NCI-H1048 (cell line): Measurements from ENCODE around the gene JOSD1.

Source experiments
- DNase-seq: peaks from one replicate; lab custom pipeline; 2025; lab: John Stamatoyannopoulos, UW

The JOSD1 gene

DNA sequence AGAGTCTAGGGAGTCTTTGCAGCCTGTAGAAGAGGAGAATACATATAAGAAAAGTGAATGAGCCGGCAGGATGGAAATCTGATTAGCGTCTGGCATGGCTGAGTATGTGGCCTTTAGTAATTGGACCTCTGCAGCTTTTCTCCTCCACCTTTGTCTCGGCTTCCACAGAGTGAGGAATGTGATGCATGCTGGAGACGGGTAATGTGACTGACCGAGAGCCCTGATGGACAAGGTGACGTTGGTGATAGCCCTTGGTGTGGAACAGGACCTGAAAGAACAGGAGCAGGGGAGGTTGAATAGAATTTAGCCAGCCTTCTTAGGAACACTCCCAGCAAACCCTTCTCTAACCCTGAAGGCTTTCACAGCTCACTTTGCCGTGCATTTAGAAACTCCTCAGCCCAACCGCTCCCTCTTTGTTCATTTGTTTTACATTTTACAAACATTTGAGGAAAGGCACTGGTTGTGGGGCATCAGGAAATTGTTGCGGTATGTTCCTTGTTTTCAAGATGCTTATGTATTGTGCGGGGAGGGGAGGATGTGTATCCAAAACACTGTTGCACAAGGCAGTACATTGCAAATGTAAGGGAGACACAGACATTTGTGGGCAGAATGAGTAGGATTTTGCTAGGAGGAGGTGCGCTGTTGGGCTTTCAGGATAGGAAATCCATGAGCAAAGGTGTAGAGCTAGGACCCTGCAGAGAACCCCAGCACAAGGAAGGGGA lies 11.9 kb upstream of the JOSD1 start:
- DNase-seq: no peak

- DNase-seq: no peak
These were observed 10.1 kb upstream of the JOSD1 start for GRCh38 chr22:38710866-38711265.

DNA sequence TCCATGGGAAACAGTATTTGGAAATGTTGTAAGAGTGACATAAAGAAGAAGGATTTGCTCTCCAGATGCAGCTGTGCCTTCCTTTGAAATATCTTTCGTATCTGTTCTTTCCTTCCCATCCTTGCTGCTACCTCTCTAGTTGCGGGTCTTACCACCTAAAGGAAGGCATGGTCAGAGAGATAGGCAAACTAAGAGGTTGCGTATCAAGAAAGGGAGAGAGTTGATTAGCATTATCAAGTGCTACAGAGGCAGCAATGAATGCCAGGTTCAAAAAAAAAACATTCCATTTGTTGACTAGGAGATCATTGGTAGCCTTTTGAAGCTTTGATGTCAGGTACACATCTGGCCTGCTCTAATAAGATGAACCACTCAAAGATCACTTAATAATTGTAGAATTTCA lies 9.6 kb upstream of the JOSD1 start:
- DNase-seq: no peak

GRCh38 chr22:38709306-38709705 lies 8.6 kb upstream of the JOSD1 start:
- no peak for DNase-seq

DNA sequence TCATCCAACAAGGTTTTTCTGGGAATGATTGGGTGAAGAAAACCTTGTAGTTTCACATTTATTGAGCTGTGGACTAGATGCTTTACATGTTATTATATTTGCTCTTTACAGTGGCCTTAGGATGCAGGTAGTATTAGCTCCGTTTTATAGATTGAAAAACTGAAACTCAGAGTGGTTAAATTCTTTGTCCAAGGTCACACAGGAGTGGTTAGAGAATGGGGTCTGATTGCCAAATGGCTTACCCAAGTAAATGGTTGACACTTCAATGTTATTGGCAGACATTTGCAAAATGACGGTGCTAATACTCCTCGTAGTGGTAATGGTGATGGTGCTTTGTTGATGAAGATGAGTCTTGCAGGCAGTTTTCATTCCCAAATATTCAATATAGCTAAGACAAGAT lies 7.2 kb upstream of the JOSD1 start:
- DNase-seq: no peak

DNA sequence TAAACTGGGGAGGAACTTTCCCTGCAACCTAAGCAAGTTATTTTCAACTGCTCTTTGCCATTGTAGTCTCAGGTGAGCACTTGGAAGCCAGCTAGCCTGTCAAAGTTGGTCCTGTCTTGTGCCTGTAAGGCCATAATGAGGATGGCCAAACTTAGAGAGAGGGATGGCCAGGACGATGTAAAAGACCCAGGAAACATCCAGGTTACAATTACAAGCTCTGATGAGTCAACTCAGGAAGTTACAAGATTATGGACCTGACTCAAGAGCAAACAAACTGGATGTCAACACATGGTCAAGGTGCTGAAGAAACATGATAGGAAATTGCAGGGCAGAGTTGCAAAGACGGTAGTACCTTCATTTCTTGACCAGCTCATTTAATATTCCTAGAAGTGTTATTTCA lies 6.6 kb upstream of the JOSD1 start:
- DNase-seq: no peak

DNA sequence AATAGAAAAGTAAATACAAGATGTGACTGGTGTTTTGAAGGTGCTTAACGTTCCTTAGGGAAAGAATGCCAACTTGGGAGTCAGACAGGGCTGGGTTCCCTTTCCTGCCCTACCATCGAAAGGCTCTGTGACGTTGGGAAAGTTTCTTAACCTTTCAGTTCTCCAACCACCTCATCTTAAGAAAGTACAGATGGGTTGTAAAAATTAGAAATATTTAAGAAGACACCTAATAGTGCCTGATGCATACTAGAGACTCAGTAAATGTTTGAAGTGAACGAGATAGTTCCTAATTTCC lies 6.1 kb upstream of the JOSD1 start:
- DNase-seq: no peak

GRCh38 chr22:38706101-38706900 lies 5.6 kb upstream of the JOSD1 start:
- DNase-seq: no peak

GRCh38 chr22:38705235-38706100 lies 4.7 kb upstream of the JOSD1 start, which contains the start of gene GTPBP1:
TSS of gene GTPBP1 (plus strand) at chr22:38705944. CDS start at chr22:38705956, 12 bp downstream.
- DNase-seq: peak; percentile 100

DNA sequence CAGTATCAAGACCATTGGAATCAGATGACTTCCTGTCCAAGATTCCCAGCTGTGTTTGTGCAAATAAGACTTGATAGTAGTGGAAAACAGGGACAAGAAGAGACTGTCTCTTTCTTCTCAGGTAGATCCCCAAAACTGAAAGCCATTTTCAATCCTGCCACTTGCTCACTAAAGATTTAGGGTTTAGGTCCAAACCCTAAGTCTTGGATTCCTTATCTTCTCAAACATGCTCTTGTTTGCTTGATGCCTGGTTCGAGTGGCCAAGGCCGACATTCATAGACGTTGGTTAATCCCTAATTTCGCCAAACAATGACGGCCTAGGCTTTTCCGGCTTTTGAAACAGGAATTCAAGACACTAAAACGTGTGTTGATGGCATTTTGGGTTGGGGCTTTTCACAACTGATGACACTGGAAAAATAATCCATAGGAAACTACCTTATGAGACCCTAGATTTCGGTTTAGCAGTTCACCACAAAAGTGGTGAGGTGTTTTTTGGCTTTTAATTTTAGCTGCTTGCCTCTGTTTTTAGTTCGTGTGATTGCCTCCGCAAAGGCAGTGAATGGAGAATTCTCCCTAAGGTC lies 4.0 kb upstream of the JOSD1 start:
- DNase-seq: no peak

- no peak for DNase-seq
These were observed 414 bp downstream of the JOSD1 start for GRCh38 chr22:38700270-38700788.

GRCh38 chr22:38699784-38700183 lies 959 bp downstream of the JOSD1 start:
- no peak for DNase-seq

- no peak for DNase-seq
These were observed 1.6 kb downstream of the JOSD1 start for GRCh38 chr22:38699143-38699542.

DNA sequence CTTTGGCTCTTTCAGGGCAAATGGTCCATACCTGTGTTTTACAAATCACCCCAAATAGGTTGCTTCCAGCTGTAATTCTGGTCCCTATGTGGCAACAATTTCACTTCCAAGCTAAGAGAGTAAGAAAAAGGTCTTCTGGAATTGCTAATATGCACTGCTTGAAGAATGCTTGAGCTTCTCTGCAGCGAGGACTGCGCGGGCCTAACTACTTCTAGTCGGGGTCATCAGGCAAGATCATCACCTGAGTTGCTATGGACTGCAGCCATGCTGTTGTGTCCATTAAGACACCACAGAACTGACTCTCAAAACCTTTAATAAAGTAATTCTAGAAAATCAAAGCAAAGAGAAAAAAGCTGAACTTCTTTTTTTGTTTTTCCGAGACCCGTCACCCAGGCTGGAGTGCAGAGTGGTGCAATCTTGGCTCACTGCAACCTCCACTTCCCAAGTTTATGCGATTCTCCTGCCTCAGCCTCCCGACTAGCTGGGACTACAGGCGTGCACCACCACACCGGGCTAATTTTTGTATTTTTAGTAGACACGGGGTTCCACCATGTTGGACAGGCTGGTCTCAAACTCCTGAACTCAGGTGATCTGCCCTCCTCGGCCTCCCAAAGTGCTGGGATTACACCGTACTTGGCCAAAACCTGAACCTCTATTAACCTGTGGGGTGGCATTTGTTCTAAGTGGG lies 2.2 kb downstream of the JOSD1 start:
- no peak for DNase-seq

DNA sequence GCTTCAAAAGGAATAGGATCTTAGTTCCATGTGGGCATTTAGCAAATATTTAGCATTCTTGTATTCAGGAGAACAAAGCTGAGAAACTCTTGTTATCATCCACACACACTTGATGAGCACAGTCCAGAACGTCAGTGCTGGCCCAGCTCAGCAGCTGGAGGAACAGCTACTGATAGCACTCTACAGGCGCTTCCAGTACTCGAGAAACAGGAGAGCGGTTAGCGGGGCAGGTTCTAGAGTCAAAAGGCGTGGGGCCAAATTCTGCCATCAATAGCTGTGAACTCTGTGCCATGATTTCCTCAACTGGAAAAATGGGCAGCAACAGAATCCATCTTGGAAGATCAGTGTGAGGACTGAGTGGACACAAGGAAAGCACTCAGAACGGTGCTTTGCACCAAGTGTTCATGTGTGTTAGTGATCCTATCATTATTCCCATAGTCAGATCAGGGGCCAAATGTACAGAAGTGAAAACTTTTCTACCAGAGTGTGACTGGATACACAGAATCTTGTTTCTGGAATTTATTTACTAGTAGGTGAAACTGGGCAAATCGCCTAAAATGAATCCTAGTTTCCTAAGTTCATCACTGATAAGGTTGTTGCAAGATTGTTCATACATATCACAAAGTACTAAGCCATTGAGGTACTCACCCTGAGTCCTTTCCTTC lies 3.2 kb downstream of the JOSD1 start:
- DNase-seq: no peak

- no peak for DNase-seq
These were observed 3.9 kb downstream of the JOSD1 start for GRCh38 chr22:38696606-38697424.

DNA sequence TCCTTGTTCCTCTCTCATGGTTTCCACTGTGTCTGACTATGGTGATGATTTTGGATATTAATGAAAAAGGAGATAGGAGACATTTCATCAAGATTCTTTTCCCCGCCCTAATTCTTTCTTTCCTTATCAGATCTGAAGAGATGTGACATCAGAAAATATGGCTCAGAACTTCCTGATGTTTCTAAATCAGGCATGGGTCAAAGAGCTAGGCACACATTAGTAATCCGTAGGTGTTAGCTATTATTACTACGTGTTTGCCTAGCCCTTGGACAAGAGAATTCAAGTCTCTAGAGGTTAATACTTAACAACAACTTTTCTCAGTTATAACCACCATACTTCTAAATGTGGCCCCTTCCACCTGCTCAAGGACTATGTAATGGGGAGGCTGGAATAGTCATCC lies 5.8 kb downstream of the JOSD1 start:
- no peak for DNase-seq

DNA sequence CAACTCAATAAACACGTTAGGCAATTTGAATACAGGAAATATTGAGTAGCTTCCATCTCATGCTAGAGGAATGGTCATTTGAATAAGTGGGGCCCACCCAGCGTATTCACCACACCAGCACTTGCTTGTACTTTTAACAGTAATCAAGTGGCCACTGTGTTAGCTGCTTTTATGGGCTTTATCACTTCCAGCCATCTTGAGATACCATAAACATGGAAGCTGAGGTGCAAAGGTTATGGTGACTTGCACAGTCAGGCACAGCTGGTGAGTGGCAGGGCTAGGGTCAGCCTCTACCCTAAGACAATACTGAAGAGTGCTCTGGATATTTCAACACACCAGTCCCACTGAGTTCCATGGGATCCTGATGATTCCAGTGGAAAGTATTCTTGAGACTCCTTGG lies 6.7 kb downstream of the JOSD1 start:
- no peak for DNase-seq

DNA sequence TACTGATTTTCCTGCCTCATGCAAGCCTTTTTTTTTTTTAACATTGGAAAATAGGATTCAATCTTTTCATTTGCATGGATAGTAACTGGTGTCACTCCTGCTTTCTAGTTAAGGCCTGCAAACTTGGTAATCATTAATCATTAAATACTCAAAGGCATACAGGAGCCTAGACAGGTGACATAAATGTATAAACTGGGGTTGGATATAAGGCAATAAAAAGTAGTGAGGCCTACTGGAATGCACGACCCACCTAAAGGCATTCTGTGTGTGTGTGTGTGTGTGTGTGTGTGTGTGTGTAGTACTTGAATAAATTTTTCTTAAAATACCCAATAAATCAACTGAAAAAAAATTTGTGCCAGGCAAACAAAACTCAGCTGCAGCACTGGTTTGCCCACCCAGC lies 11.1 kb downstream of the JOSD1 start:
- no peak for DNase-seq

- no peak for DNase-seq
These were observed 15.0 kb downstream of the JOSD1 start for GRCh38 chr22:38685761-38686160.
